WI38 (cell line): ENCODE data around the gene GALNT2.

ENCODE experiments used
- H3K4me3 ChIP-seq: 2 replicates; pipeline ENCODE4 v1.5.1; 2011; ENCODE audit warnings: low read depth, mild to moderate bottlenecking, control low read depth, low read length
- CTCF ChIP-seq: IDR thresholded peaks from 2 replicates; pipeline ENCODE4 v1.5.1; 2012; ENCODE audit warnings: low read depth, mild to moderate bottlenecking, control low read depth, low read length

GALNT2 gene

GRCh38 chr1:230191079-230191804, 124.2 kb downstream of the GALNT2 start:
- H3K4me3 ChIP-seq = no peak overlapping the region

DNA sequence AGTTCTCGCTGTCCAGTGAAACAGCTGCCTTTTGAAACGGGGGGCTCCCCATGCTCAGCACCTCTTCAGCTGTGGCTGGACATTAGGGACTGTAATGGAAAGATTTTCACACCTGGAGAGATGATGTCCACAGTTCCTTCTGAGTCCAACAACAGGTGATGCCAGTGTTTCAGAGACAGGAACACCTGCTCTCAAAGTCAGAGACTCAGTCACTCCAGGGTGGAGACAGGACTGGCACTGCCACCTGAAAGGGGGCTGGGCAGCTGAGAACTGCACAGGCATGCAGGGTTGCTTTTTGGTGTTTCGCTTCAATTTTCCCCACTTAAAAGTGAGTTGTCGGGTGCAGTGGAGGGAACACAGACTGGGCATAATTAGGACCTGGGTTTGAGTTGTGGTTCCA, 124.8 kb downstream of the GALNT2 start:
- TF ChIP-seq CTCF = no peak
- no peak overlapping the region for H3K4me3 ChIP-seq

More at GRCh38 chr1:230191079-230191804, 124.2 kb downstream of the GALNT2 start:
- no peak for TF ChIP-seq CTCF

DNA sequence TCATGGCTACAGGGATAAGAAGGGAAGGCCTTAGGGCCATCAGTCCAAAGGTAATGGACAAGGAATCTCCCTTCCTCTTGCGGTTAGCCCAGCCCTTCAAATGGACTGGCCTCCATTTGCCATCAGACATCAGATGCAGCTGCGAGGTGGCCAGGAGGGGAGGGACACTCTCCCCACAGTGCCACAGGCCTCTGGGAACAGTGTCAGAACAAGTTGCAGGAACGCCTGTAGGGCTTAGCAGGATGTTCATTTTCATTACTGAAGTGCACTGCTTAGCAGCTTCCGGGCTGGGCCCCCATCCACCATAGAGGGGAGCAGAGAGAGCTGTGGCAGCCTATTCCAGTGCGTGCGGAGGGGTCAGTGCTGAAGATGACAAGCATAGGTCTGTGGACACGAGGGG, 127.5 kb downstream of the GALNT2 start:
- no peak overlapping the region for H3K4me3 ChIP-seq
- no peak for TF ChIP-seq CTCF

- TF ChIP-seq CTCF = no peak
- no peak overlapping the region for H3K4me3 ChIP-seq
Measured at GRCh38 chr1:230195199-230195598, 128.2 kb downstream of the GALNT2 start.

DNA sequence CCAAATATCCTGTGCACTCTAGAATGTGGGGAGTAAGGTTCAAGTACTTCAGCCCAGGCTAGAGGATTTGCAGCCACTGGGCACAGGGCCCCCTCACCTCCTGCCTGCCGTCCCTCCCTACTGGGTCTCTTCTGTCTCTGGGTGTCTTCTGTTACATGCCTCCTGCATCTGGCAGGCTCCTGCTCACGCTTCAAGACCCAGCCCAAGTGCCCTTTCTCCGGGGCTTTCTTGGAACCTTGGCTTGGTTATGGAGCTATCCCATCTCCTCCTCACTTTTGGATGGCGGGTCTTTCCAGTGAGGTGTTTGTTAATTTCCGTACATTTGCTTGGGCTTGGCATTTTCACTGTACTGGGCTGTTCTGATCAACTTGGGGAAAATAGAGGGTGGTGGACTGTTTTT, 129.0 kb downstream of the GALNT2 start:
- no peak for TF ChIP-seq CTCF
- H3K4me3 ChIP-seq = no peak overlapping the region

- no peak for TF ChIP-seq CTCF
- H3K4me3 ChIP-seq = no peak overlapping the region
Measured at GRCh38 chr1:230197644-230198567, 130.9 kb downstream of the GALNT2 start.

DNA sequence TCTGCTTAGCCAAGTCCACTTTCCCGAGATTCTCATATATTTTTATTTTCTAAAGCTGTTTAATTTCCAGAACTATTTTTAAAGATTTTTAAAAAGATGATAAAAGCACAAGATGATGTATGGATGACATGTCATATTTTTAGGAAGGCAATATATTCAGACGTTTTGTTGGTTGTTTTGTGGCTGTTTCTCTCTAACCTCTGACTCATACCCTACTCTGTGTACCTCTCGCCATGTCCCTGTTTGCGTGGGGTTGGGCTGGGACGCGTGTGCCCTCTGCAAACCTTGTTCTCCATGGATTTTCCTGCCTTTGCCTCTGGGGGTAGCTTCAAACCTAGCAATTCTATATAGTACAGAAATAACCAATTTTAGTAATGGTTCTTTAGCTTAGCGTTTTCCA, 132.0 kb downstream of the GALNT2 start:
- no peak for TF ChIP-seq CTCF
- H3K4me3 ChIP-seq = no peak overlapping the region
